ENCODE results near the gene STXBP6.

The STXBP6 gene

DNA sequence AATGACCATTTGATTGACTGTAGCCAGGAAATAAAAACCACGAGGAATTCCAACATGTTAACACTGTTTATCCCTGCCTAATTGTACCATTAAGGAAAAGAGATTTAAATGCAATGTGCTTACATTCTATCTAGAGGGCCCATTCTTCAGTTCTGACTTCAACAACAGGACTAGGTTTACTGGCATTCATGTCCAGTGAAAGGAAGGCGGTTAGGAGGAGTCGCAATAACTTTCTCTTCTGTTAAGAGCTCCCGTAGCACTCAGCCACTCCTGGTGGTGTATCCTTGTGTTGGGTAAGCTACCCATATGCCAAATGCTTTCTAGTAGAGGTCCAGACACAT is 154.7 kb downstream of the STXBP6 start:
- no peak for DNase-seq (ENCODE audit: low read depth, low spot score)
- H3K4me3 ChIP-seq (ENCODE audit: low read depth, low read length), result no peak overlapping the region
- in situ Hi-C loops (cut with HindIII; ENCODE audit: low sequenced_read_pairs), result no loop called here
- TF ChIP-seq, protein P1, sequence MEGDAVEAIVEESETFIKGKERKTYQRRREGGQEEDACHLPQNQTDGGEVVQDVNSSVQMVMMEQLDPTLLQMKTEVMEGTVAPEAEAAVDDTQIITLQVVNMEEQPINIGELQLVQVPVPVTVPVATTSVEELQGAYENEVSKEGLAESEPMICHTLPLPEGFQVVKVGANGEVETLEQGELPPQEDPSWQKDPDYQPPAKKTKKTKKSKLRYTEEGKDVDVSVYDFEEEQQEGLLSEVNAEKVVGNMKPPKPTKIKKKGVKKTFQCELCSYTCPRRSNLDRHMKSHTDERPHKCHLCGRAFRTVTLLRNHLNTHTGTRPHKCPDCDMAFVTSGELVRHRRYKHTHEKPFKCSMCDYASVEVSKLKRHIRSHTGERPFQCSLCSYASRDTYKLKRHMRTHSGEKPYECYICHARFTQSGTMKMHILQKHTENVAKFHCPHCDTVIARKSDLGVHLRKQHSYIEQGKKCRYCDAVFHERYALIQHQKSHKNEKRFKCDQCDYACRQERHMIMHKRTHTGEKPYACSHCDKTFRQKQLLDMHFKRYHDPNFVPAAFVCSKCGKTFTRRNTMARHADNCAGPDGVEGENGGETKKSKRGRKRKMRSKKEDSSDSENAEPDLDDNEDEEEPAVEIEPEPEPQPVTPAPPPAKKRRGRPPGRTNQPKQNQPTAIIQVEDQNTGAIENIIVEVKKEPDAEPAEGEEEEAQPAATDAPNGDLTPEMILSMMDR (IDR thresholded peaks at IDR 0.05; ENCODE audit: low read depth, low read length), result no peak

DNA sequence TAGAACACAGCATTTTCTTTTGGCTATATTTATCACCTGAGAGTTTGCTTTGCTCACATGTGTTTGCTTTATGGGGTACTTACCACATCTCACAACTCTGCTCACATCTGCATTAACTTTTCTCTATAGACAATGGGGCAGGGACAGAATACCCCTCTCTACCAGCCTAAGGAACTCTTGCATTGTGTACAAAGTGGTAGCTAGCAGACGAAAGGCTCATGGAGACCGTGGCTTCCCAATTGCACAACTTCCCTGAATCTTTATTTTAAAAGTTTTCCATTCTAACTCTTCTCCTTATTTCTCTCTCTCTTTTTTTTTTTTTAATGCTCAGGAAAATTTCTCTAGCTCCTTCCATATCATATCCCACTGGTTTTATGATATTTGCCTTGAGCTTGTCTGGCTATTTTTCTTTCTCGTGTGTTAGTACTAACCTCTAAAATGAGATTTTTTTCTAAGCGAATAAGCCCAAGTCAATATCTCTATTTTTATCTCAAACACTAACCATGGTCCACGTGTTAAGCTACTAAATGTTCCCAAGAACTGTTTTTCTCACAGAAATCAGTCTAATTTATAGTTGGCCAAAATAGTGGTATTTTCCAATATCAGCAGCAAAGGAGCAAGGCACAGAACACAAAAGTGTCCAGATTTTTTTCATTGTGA is 155.2 kb downstream of the STXBP6 start:
- in situ Hi-C loops (cut with HindIII; ENCODE audit: low sequenced_read_pairs), result no loop called here
- no peak for DNase-seq (ENCODE audit: low read depth, low spot score)
- TF ChIP-seq, protein P1 (IDR thresholded peaks at IDR 0.05; ENCODE audit: low read depth, low read length), result no peak
- H3K4me3 ChIP-seq (ENCODE audit: low read depth, low read length), result no peak overlapping the region

DNA sequence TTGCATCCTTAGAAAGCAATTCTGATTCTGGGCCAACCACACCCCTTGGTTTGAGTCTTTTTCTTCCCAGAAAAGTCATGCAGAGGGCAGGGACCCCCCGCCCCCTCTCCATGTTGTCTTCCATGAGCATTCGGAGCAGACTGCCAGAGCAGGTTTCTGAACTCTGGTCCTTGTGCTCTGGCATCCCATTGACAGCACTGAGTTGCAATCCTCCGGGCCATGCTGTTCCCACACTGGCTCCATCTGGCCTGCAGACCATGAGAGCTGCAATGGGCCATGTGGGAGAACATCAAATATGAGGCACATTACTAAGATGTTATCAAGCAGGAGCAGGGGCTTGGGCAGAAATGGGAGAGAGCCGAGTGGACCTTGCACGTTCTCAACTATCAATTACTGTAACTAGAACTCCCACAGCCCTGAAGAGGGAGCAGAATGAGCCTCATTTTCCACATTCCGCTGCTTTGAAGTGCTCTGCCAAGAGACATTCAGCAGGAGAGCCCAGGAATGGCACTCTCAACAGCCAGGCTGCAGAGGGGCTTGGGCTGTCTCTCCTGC is 157.4 kb downstream of the STXBP6 start:
- TF ChIP-seq, protein P1 (IDR thresholded peaks at IDR 0.05; ENCODE audit: low read depth, low read length), result no peak
- in situ Hi-C loops (cut with HindIII; ENCODE audit: low sequenced_read_pairs), result no loop called here

DNA sequence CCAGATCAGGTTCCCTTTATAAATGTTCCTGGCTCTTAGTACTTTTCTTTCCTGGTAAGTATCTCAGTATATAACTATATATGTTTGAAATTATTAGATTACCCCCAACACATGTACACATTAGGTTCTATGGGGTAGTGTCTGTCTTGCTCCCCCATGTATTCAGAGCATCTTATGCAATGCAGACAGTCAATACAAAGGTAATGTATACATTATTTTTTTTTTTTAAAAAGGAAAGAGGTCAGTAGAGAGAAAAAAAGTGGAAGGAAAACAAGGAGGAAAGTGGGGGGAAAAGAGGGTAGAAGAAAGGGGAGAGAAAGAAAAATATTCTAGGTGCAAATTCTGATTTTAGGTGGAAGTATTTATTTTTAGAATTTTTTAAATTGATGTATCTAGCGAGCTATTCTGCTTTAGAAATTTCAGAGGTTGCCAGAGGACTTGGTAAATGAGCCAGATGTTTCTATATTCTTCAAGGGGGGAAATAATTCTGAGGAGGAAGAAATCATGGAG is 157.9 kb downstream of the STXBP6 start:
- in situ Hi-C loops (cut with HindIII; ENCODE audit: low sequenced_read_pairs), result no loop called here
- H3K4me3 ChIP-seq (ENCODE audit: low read depth, low read length), result no peak overlapping the region
- TF ChIP-seq, protein P1 (IDR thresholded peaks at IDR 0.05; ENCODE audit: low read depth, low read length), result no peak
- DNase-seq (ENCODE audit: low read depth, low spot score), result no peak

More for the DNA sequence above, 157.4 kb downstream of the STXBP6 start:
- no peak overlapping the region for H3K4me3 ChIP-seq (ENCODE audit: low read depth, low read length)
- DNase-seq (ENCODE audit: low read depth, low spot score), result no peak

DNA sequence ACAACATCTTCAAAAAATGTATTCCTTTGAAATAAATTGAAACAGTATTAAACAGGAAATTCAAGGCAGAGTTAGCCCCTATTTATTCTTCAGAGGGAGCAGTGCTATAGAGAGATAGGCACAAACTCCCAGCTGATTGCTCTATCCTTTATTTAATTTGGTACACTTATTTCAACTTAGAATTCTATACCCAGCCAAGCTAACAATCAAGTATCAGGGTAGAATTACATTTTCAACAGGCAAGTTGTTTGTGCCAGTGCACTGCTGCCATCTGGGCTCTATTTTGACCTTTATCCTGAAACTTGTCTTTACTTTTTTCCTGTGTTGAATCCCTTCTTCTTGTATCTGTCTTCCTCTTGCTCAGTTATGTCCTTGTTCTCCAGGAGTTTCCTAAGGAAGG is 159.2 kb downstream of the STXBP6 start:
- TF ChIP-seq, protein P1 (IDR thresholded peaks at IDR 0.05; ENCODE audit: low read depth, low read length), result no peak
- no peak for DNase-seq (ENCODE audit: low read depth, low spot score)
- H3K4me3 ChIP-seq (ENCODE audit: low read depth, low read length), result no peak overlapping the region
- in situ Hi-C loops (cut with HindIII; ENCODE audit: low sequenced_read_pairs), result no loop called here

DNA sequence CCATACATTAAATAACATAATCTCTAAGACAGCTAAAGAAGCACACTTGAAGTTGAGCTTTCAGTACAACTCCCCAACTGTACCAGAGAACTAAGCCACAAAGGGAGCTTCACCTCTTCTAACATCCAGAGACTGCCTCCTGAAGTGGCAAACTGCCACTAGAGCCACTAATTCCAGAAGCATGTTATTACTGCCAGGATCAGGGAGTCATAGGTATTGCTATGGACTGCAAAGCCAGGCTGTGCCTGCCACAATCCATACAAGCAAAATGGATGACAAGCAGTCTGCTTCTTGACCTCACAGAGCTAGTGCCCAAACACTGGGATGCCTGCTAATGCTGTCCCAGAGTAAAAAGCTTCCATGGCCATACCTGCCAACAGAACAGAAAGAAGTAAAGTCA is 160.1 kb downstream of the STXBP6 start:
- in situ Hi-C loops (cut with HindIII; ENCODE audit: low sequenced_read_pairs), result no loop called here
- DNase-seq (ENCODE audit: low read depth, low spot score), result no peak

More for the DNA sequence above, 160.1 kb downstream of the STXBP6 start:
- TF ChIP-seq, protein P1 (IDR thresholded peaks at IDR 0.05; ENCODE audit: low read depth, low read length), result no peak
- no peak overlapping the region for H3K4me3 ChIP-seq (ENCODE audit: low read depth, low read length)

All from astrocyte of the spinal cord (primary cell).